GM18909 (cell line): ENCODE data around the gene AK5.
"Not testable (repeated sequence)": the region's sequence is repeated elsewhere in the genome, so short reads cannot be mapped to it uniquely, and the experiment has no call there.

Source experiments
- ATAC-seq: cut with Tn5 transposase; IDR thresholded peaks from one replicate; pipeline ENCODE4 v1.9.1; 2021; ENCODE audit warnings: mild to moderate bottlenecking; ENCODE audit not compliant: unreplicated experiment, poor library complexity

Gene AK5

GRCh38 chr1:77283701-77284425 lies 2.0 kb downstream of the AK5 start:
- no peak for ATAC-seq

GRCh38 chr1:77287535-77287934 lies 5.7 kb downstream of the AK5 start:
- no peak for ATAC-seq

- ATAC-seq: no peak
These were observed 6.5 kb downstream of the AK5 start for GRCh38 chr1:77288275-77288674.

GRCh38 chr1:77290576-77290975 lies 8.8 kb downstream of the AK5 start:
- ATAC-seq: no peak

GRCh38 chr1:77292551-77292950 lies 10.7 kb downstream of the AK5 start:
- no peak for ATAC-seq

- no peak for ATAC-seq
These were observed 18.7 kb downstream of the AK5 start for GRCh38 chr1:77300566-77300965.

- no peak for ATAC-seq
These were observed 21.6 kb downstream of the AK5 start for GRCh38 chr1:77303387-77303786.

GRCh38 chr1:77308889-77309621 lies 27.2 kb downstream of the AK5 start:
- ATAC-seq: no peak

GRCh38 chr1:77310924-77311323 lies 29.1 kb downstream of the AK5 start:
- no peak for ATAC-seq

- not testable (repeated sequence) for ATAC-seq
These were observed 30.5 kb downstream of the AK5 start for GRCh38 chr1:77312364-77312763.

- ATAC-seq: no peak
These were observed 31.7 kb downstream of the AK5 start for GRCh38 chr1:77313491-77313890.

- ATAC-seq: no peak
These were observed 34.2 kb downstream of the AK5 start for GRCh38 chr1:77316006-77316405.

- ATAC-seq: no peak
These were observed 35.1 kb downstream of the AK5 start for GRCh38 chr1:77316966-77317365.

GRCh38 chr1:77319036-77319705 lies 37.4 kb downstream of the AK5 start:
- no peak for ATAC-seq

- no peak for ATAC-seq
These were observed 40.5 kb downstream of the AK5 start for GRCh38 chr1:77322061-77322900.

- no peak for ATAC-seq
These were observed 51.7 kb downstream of the AK5 start for GRCh38 chr1:77333501-77333900.

- no peak for ATAC-seq
These were observed 54.9 kb downstream of the AK5 start for GRCh38 chr1:77336729-77337128.

GRCh38 chr1:77339326-77339725 lies 57.5 kb downstream of the AK5 start:
- no peak for ATAC-seq

- ATAC-seq: no peak
These were observed 59.4 kb downstream of the AK5 start for GRCh38 chr1:77341195-77341594.

- no peak for ATAC-seq
These were observed 60.9 kb downstream of the AK5 start for GRCh38 chr1:77342745-77343144.
